Measurements from ENCODE around the gene LYRM2.
A peak's percentile ranks its signal among the peaks of the same experiment; 100 is the strongest.
"Not testable (repeated sequence)": the region's sequence is repeated elsewhere in the genome, so short reads cannot be mapped to it uniquely, and the experiment has no call there.

LYRM2 gene

GRCh38 chr6:89640804-89641203 is 2.3 kb upstream of the LYRM2 start:
- Histone ChIP-seq H3K36me3 (ENCODE audit: control insufficient read depth in 2 of 2, insufficient read depth in 1 of 2, low read length in 2 of 2) (peaks cover 7 to 63% of the 10 kb centered on the region in 2 experiments; a peak in 2 of 3 replicates), H3K4me3 (ENCODE audit: low read depth, low read length) (no peak overlapping the region), H3K9me3 (ENCODE audit: control insufficient read depth, insufficient read depth, low read depth, low read length) (no peaks in the 10 kb centered on the region), H3K27ac (ENCODE audit: extremely low read depth, low read depth, low read length) (no peak overlapping the region), H3K4me1 (ENCODE audit: control insufficient read depth, insufficient read depth, low read length) (peaks cover 3% of the 10 kb centered on the region; the same call in 1 of the 2 replicates)
- POLR2A ChIA-PET = interaction anchor here (0.7 kb wide), 1 partner anchor 506 kb away, joined by 6 read pairs; no protein-coding TSS in a partner anchor
- CTCF ChIA-PET = interaction anchor here (1.1 kb wide), 1 partner anchor 265 kb away, joined by 4 read pairs; no protein-coding TSS in a partner anchor
- TF ChIP-seq ZNF362 (tag by site-specific recombination; IDR thresholded peaks at IDR 0.05) (0 out of 2 replicates have a peak, but pooled peaks have one; percentile 35), ZNF26 (tag by site-specific recombination; IDR thresholded peaks at IDR 0.05) (no peak), ZNF335 (tag by site-specific recombination; conservative IDR thresholded peaks at IDR 0.05) (no peak), ZNF148 (tag by site-specific recombination; IDR thresholded peaks at IDR 0.05; ENCODE audit: borderline replicate concordance) (no peak), ZNF664 (tag by site-specific recombination; IDR thresholded peaks at IDR 0.05) (no peak)

- no peaks in the 10 kb centered on the region for H3K9me3 ChIP-seq (ENCODE audit: control insufficient read depth, insufficient read depth, low read depth, low read length)
- ChIA-PET POLR2A (interaction anchor here (0.6 to 2.4 kb wide), 10 partner anchors 12 to 227 kb away, joined by 3 to 6 read pairs (median 3); partner anchors contain the start of gene MDN1), CTCF (interaction anchor here (0.6 to 3.9 kb wide), 6 partner anchors 201 to 1446 kb away, joined by 3 to 18 read pairs (median 4); no protein-coding TSS in a partner anchor)
- H3K36me3 ChIP-seq (ENCODE audit: control insufficient read depth in 2 of 2, insufficient read depth in 1 of 2, low read length in 2 of 2) = peaks cover 11 to 56% of the 10 kb centered on the region in 2 experiments; a peak in 2 of 3 replicates
- TF ChIP-seq ZBTB49 (tag by site-specific recombination; IDR thresholded peaks at IDR 0.05; ENCODE audit: low read depth) (no peak), KLF9 (tag by site-specific recombination; IDR thresholded peaks at IDR 0.05; ENCODE audit: low read depth) (no peak), ZNF362 (tag by site-specific recombination; IDR thresholded peaks at IDR 0.05) (0 out of 2 replicates have a peak, but pooled peaks have one; percentile 43), GLIS1 (tag by site-specific recombination; IDR thresholded peaks at IDR 0.05) (peak; percentile 45)
- H3K4me3 ChIP-seq (ENCODE audit: low read depth, low read length) = peak overlapping the region; percentile 74
- peaks cover 3% of the 10 kb centered on the region; the same call in 1 of the 2 replicates for H3K4me1 ChIP-seq (ENCODE audit: control insufficient read depth, insufficient read depth, low read length)
- H3K27ac ChIP-seq (ENCODE audit: extremely low read depth, low read depth, low read length) = peak overlapping the region; percentile 80
Measured at GRCh38 chr6:89637960-89638319, 607 bp downstream of the LYRM2 start.

GRCh38 chr6:89636412-89636811 is 2.1 kb downstream of the LYRM2 start:
- H3K27ac ChIP-seq (ENCODE audit: extremely low read depth, low read depth, low read length); H3K9me3 ChIP-seq (ENCODE audit: control insufficient read depth, insufficient read depth, low read depth, low read length); POLR2A ChIA-PET; H3K4me1 ChIP-seq (ENCODE audit: control insufficient read depth, insufficient read depth, low read length); H3K4me3 ChIP-seq (ENCODE audit: low read depth, low read length): not testable (repeated sequence)
- peaks cover 11 to 44% of the 10 kb centered on the region in 2 experiments; a peak in 2 of 3 replicates for H3K36me3 ChIP-seq (ENCODE audit: control insufficient read depth in 2 of 2, insufficient read depth in 1 of 2, low read length in 2 of 2)
- CTCF ChIA-PET = interaction anchor here (0.6 to 3.9 kb wide), 3 partner anchors 156 to 265 kb away, joined by 3 to 18 read pairs (median 5); partner anchors contain the start of gene ANKRD6
- TF ChIP-seq ZNF184 (tag by site-specific recombination; IDR thresholded peaks at IDR 0.05) = peak; percentile 97

Measured in HEK293 (cell line).